ENCODE results near the gene KLF16. TPM values are rescaled to one million over a fixed set of nuclear protein-coding genes. Genes with fewer than 3 reads are reported as not detected.

The KLF16 gene
- total and polyA plus RNA-seq, 9 of the 15 experiments (the other 6 are each of a cell fraction or from before 2014, with no cell fraction given): 0.04 to 60.4 (median 6.8) TPM

GRCh38 chr19:1850809-1851653 is 12.3 kb downstream of the KLF16 start (continued):
- no peak for TF ChIP-seq NKRF (IDR thresholded peaks at IDR 0.05; ENCODE audit: borderline replicate concordance)
- peak in 1 of 2 experiments; percentile 76; a peak in 2 of 4 replicates for TF ChIP-seq RCOR1 (IDR thresholded peaks at IDR 0.05; ENCODE audit: borderline replicate concordance in 1 of 2, low read depth in 2 of 2, low read length in 2 of 2)
- TF ChIP-seq ESRRA (IDR thresholded peaks at IDR 0.05; ENCODE audit: borderline replicate concordance, low read depth): no peak
- TF ChIP-seq DACH1 (IDR thresholded peaks at IDR 0.05; ENCODE audit: partially characterized antibody): no peak
- no peak for TF ChIP-seq EP400 (IDR thresholded peaks at IDR 0.05)
- no peak for TF ChIP-seq TEAD2 (tag; IDR thresholded peaks at IDR 0.05)
- TF ChIP-seq TSHZ1 (CRISPR knock-in tag; IDR thresholded peaks at IDR 0.05): no peak
- TF ChIP-seq ZNF140 (CRISPR knock-in tag; IDR thresholded peaks at IDR 0.05): no peak
- peak; percentile 91 for TF ChIP-seq BCOR (IDR thresholded peaks at IDR 0.05)
- TF ChIP-seq CXXC5 (CRISPR knock-in tag; IDR thresholded peaks at IDR 0.05): no peak
- no peak for TF ChIP-seq MED1 (CRISPR knock-in tag; IDR thresholded peaks at IDR 0.05; ENCODE audit: borderline replicate concordance)
- TF ChIP-seq ZFP36 (IDR thresholded peaks at IDR 0.05; ENCODE audit: low read depth, low read length, partially characterized antibody): peak; percentile 92
- no peak for TF ChIP-seq MTA3 (IDR thresholded peaks at IDR 0.05; ENCODE audit: borderline replicate concordance)
- no peak for TF ChIP-seq HOMEZ (CRISPR knock-in tag; IDR thresholded peaks at IDR 0.05)
- 0 out of 4 replicates have a peak, but pooled peaks of 1 of the 2 experiments have one; percentile 13 for TF ChIP-seq HDAC1 (IDR thresholded peaks at IDR 0.05)
- TF ChIP-seq SUPT5H (IDR thresholded peaks at IDR 0.05): peak; percentile 24; the same call in 1 of the 2 replicates
- peak; percentile 7 for TF ChIP-seq RBM22 (IDR thresholded peaks at IDR 0.05; ENCODE audit: low read depth, low read length, poor library complexity, severe bottlenecking)
